HG03575 (cell line): Measurements from ENCODE around the gene VTI1B.
"Not testable (repeated sequence)": the region's sequence is repeated elsewhere in the genome, so short reads cannot be mapped to it uniquely, and the experiment has no call there.

Experiments
- ATAC-seq: cut with Tn5 transposase; IDR thresholded peaks from one replicate; pipeline ENCODE4 v1.9.1; 2021; ENCODE audit not compliant: unreplicated experiment, insufficient number of reproducible peaks, low FRiP score; ENCODE audit errors: extremely low read depth

The VTI1B gene

DNA sequence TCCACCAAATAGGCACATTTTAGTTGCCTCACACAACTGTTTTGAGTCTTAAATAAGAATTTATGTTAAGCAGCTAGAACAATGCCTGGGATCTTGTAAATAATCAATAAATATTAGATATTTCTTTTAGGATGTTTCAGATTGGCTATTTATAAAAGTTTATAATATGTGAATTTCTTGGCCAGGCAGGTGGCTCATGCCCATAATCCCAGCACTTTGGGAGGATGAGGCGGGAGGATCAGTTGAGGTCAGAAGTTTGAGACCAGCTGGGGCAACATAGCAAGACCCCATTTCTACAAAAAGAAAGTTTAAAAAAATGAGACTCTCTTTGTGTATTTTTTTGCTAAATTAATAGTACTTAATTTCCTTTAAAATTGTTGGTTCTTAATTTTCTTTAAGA lies 33.0 kb downstream of the VTI1B start:
- no peak for ATAC-seq

- no peak for ATAC-seq
Measured at GRCh38 chr14:67638642-67639041, 35.8 kb downstream of the VTI1B start.

DNA sequence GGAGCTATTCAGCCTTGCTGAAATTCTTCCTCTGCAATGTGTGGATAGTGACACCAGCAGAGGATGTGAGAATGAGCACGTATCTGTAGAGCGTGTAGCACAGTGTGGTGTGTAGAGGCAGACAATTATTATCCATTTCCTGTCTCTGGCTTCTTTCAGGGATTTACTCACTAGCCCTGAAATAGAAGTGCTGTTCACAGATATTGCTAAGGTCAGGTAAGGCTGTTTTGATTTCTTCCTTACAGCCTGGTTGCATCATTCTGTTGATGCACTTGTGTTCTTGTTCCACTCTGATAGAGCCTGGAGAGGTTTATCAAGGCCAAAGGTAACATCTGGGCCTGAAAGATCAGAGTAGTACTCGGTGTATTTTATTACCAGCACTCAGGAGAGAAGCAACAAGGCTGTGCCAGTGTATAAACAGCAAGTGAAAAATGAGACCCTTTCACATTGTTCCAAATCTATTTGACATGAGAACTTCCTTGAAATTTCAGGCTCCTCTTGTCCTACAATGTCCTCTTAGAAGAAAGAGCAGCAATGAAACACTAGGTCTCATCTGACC lies 38.0 kb downstream of the VTI1B start:
- ATAC-seq: no peak

- ATAC-seq: no peak
Measured at GRCh38 chr14:67633451-67634147, 40.8 kb downstream of the VTI1B start.

DNA sequence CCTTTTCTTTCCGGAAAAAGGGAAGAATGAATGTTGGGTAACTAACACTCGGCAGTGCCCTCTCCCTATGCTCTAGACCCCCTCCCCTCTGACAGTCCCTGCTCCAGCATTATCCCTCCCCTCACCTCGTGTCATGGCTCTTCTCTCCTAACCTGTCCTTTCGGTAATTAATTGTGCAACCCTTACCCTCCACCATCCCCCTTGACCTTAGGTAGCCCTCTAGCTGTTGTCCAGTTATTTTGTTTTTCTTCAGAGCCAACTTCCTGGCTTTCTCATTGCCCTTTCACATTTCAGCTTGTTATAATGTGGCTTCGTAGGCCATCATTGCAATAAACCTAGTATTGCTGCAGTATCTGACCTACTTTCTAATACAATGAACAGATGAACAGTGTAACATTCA lies 43.5 kb downstream of the VTI1B start:
- no peak for ATAC-seq

DNA sequence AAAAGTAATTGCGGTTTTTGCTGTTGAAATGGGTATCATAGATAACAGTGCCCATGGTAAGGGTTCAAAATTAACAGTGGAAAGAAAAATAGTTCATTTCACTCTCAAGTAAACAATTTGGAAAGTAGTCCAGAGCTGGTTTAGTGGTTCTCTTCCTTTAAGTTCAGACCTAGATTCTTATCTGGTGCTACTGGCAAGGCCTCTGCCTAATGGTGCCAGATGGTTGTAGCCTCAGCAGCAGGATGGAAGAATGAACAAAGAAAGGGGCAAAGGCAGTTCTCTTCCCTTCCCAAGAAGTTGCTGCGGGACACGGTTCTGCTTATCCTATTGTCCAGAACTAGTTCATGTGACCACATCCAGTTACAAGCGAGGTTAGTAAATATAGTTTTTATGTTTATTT lies 44.2 kb downstream of the VTI1B start:
- ATAC-seq: no peak

GRCh38 chr14:67627519-67627918 lies 46.9 kb downstream of the VTI1B start:
- ATAC-seq: no peak

DNA sequence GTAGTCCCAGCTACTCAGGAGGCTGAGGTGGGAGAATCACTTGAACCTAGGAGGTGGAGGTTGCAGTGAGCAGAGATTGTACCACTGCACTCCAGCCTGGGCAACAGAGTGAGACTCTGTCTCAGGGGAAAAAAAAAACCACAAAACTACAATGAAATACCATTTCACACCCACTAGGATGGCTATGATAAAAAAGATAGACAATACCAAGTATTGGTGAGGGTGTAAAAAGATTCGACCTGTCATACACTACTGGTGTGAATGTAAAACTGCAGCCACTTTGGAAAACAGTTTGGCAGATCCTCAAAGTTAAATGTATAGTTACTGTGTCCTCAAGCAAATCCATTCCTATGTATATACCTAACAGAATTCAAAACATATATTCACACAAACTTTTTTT lies 48.3 kb downstream of the VTI1B start:
- not testable (repeated sequence) for ATAC-seq

- ATAC-seq: no peak
Measured at GRCh38 chr14:67623114-67623513, 51.3 kb downstream of the VTI1B start.

DNA sequence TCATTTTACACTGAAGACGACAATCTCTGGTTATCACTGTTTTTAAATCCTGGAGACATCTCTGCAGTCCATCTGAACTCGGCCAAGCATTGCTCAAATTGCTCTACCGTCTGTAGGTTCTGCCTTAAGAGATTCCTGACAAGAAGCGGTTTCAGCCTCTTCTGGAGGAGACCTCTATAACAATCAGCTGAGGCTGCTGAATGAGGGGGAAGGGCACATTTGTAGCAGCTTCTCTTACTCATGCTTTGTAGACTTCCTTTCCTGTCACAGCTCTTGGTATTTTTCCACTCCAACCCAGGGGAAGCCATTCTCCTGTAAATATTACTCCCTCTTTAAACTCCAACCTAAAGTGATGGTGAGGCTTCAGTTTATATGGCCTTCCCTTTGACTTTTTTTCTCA lies 51.8 kb downstream of the VTI1B start:
- no peak for ATAC-seq

DNA sequence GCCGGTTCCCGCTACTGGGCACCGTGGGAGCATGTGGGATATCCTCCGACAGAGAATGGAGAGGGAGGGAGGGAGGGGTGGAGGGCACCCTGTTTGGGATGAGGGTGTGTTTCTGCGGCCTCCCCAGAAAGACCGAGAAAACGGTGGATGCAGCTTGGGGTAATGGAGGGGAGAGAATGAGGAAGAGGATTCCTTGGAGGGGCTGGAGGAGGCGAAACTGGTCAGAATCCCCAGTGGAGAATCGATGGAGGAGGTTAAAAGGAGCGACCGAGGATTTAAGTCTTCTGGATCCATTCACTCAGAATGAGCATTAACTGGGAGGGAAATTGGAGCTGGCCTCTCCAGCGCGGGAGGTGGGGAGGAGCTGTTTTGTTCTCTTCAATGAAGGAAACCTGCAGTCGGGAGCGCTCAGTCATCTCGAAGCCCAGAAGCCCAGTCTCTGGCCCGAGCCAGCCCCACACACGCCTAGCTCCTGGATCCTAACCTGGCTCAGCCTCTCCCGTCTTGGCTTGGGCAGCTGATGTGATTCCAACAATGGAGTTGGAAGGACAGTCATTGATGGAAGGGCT lies 54.1 kb downstream of the VTI1B start:
- no peak for ATAC-seq

GRCh38 chr14:67619446-67620216 lies 54.8 kb downstream of the VTI1B start, which contains the start of gene ARG2:
TSS of gene ARG2 (plus strand) at chr14:67619920. CDS start at chr14:67619978, 58 bp downstream.
- peak; percentile 48 for ATAC-seq

GRCh38 chr14:67618617-67619063 lies 55.8 kb downstream of the VTI1B start:
- ATAC-seq: no peak

GRCh38 chr14:67610491-67610890 lies 63.9 kb downstream of the VTI1B start:
- ATAC-seq: no peak

GRCh38 chr14:67609642-67610310 lies 64.7 kb downstream of the VTI1B start:
- ATAC-seq: no peak

- ATAC-seq: no peak
Measured at GRCh38 chr14:67607646-67608045, 66.8 kb downstream of the VTI1B start.

GRCh38 chr14:67602995-67603545 lies 71.4 kb downstream of the VTI1B start:
- peak; percentile 59 for ATAC-seq

GRCh38 chr14:67602076-67602475 lies 72.4 kb downstream of the VTI1B start:
- ATAC-seq: no peak

GRCh38 chr14:67600562-67600974 lies 73.9 kb downstream of the VTI1B start:
- not testable (repeated sequence) for ATAC-seq
